ENCODE data around the gene RABEPK. TPM values are rescaled to one million over a fixed set of nuclear protein-coding genes. Genes with fewer than 3 reads are reported as not detected.
"Not testable (repeated sequence)": the region's sequence is repeated elsewhere in the genome, so short reads cannot be mapped to it uniquely, and the experiment has no call there.

Gene RABEPK
- total RNA-seq, 1 donor from 2014 or later, result 13.1 TPM

- TF ChIP-seq, protein P1, sequence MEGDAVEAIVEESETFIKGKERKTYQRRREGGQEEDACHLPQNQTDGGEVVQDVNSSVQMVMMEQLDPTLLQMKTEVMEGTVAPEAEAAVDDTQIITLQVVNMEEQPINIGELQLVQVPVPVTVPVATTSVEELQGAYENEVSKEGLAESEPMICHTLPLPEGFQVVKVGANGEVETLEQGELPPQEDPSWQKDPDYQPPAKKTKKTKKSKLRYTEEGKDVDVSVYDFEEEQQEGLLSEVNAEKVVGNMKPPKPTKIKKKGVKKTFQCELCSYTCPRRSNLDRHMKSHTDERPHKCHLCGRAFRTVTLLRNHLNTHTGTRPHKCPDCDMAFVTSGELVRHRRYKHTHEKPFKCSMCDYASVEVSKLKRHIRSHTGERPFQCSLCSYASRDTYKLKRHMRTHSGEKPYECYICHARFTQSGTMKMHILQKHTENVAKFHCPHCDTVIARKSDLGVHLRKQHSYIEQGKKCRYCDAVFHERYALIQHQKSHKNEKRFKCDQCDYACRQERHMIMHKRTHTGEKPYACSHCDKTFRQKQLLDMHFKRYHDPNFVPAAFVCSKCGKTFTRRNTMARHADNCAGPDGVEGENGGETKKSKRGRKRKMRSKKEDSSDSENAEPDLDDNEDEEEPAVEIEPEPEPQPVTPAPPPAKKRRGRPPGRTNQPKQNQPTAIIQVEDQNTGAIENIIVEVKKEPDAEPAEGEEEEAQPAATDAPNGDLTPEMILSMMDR (IDR thresholded peaks at IDR 0.05; ENCODE audit: unreplicated experiment), result no peak
- Mint-ChIP-seq H3K27ac (peak overlapping the region; percentile 17), H3K27me3 (no peaks in the 10 kb centered on the region), H3K36me3 (ENCODE audit: insufficient read depth) (peaks cover 14% of the 10 kb centered on the region), H3K4me3 (ENCODE audit: low read depth) (no peak overlapping the region), H3K9me3 (ENCODE audit: low read depth) (peaks cover 5% of the 10 kb centered on the region), H3K4me1 (ENCODE audit: low read depth) (peaks cover 14% of the 10 kb centered on the region)
- DNase-seq (ENCODE audit: low spot score, unreplicated experiment), result no peak
Observed at GRCh38 chr9:125183561-125183960, 16.8 kb upstream of the RABEPK start.

GRCh38 chr9:125189011-125189360, 11.4 kb upstream of the RABEPK start:
- no peaks in the 10 kb centered on the region for H3K27me3 Mint-ChIP-seq
- peak overlapping the region; percentile 91 for H3K4me3 Mint-ChIP-seq (ENCODE audit: low read depth)
- peak; percentile 10 for DNase-seq (ENCODE audit: low spot score, unreplicated experiment)
- no peak overlapping the region for H3K27ac Mint-ChIP-seq
- H3K9me3 Mint-ChIP-seq (ENCODE audit: low read depth), result no peaks in the 10 kb centered on the region
- TF ChIP-seq, protein P1 (IDR thresholded peaks at IDR 0.05; ENCODE audit: unreplicated experiment), result no peak
- no peaks in the 10 kb centered on the region for H3K36me3 Mint-ChIP-seq (ENCODE audit: insufficient read depth)
- peaks cover 13% of the 10 kb centered on the region for H3K4me1 Mint-ChIP-seq (ENCODE audit: low read depth)

- Mint-ChIP-seq H3K4me1 (ENCODE audit: low read depth) (peaks cover 13% of the 10 kb centered on the region), H3K36me3 (ENCODE audit: insufficient read depth) (no peaks in the 10 kb centered on the region), H3K27ac (peak within 1 kb of the TSS; percentile 96), H3K9me3 (ENCODE audit: low read depth) (no peaks in the 10 kb centered on the region), H3K27me3 (no peaks in the 10 kb centered on the region), H3K4me3 (ENCODE audit: low read depth) (peak within 1 kb of the TSS; percentile 91)
- DNase-seq (ENCODE audit: low spot score, unreplicated experiment), result peak; percentile 93
- TF ChIP-seq, protein P1 (IDR thresholded peaks at IDR 0.05; ENCODE audit: unreplicated experiment), result peak; percentile 68
Observed at GRCh38 chr9:125189361-125190289, 10.7 kb upstream of the RABEPK start, which contains the start of gene PPP6C. TSS of gene PPP6C (minus strand) at chr9:125189803. CDS start at chr9:125189718, 85 bp downstream.

DNA sequence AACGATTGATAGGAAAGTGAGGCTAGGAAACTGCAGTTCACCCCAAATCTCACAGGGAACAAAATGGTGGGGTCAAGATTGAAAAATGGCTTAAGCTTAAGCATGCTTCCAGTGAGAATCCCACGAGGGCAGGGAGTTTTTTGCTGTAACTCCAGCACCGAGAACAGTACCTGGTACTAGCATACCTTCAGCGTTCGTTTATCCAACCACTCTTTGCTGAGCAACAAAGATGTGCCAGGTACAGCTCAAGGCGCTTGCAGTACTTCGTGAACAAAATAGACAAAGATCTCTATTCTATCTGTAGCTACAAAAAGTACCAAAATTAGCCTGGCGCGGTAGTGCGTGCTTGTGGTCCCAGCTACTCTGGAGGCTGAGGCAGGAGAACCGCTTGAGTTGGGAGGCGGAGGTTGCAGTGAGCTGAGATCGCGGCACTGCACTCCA, 10.0 kb upstream of the RABEPK start:
- DNase-seq (ENCODE audit: low spot score, unreplicated experiment), result no peak

GRCh38 chr9:125194466-125194865, 5.9 kb upstream of the RABEPK start:
- not testable (repeated sequence) for H3K9me3 Mint-ChIP-seq (ENCODE audit: low read depth); H3K4me3 Mint-ChIP-seq (ENCODE audit: low read depth); H3K36me3 Mint-ChIP-seq (ENCODE audit: insufficient read depth); H3K4me1 Mint-ChIP-seq (ENCODE audit: low read depth); H3K27ac Mint-ChIP-seq; DNase-seq (ENCODE audit: low spot score, unreplicated experiment); H3K27me3 Mint-ChIP-seq

More for the DNA sequence above, 10.0 kb upstream of the RABEPK start:
- no peaks in the 10 kb centered on the region for H3K36me3 Mint-ChIP-seq (ENCODE audit: insufficient read depth)
- H3K27ac Mint-ChIP-seq, result peak overlapping the region; percentile 96
- no peaks in the 10 kb centered on the region for H3K9me3 Mint-ChIP-seq (ENCODE audit: low read depth)
- peak overlapping the region; percentile 91 for H3K4me3 Mint-ChIP-seq (ENCODE audit: low read depth)
- TF ChIP-seq, protein P1 (IDR thresholded peaks at IDR 0.05; ENCODE audit: unreplicated experiment), result no peak
- H3K4me1 Mint-ChIP-seq (ENCODE audit: low read depth), result peaks cover 13% of the 10 kb centered on the region
- no peaks in the 10 kb centered on the region for H3K27me3 Mint-ChIP-seq

GRCh38 chr9:125195591-125195990, 4.8 kb upstream of the RABEPK start:
- H3K36me3 Mint-ChIP-seq (ENCODE audit: insufficient read depth), result not testable (repeated sequence)

More at GRCh38 chr9:125195591-125195990, 4.8 kb upstream of the RABEPK start:
- not testable (repeated sequence) for H3K9me3 Mint-ChIP-seq (ENCODE audit: low read depth); H3K4me1 Mint-ChIP-seq (ENCODE audit: low read depth); H3K4me3 Mint-ChIP-seq (ENCODE audit: low read depth); H3K27ac Mint-ChIP-seq; H3K27me3 Mint-ChIP-seq; DNase-seq (ENCODE audit: low spot score, unreplicated experiment)

Data from progenitor cell of endocrine pancreas (in vitro differentiated cells).